ENCODE data around the gene MRPL41.
"Not testable (repeated sequence)": the region's sequence is repeated elsewhere in the genome, so short reads cannot be mapped to it uniquely, and the experiment has no call there.

MRPL41 gene

GRCh38 chr9:137586854-137587253 lies 35.2 kb downstream of the MRPL41 start:
- no peak for DNase-seq

GRCh38 chr9:137588311-137588710 lies 36.6 kb downstream of the MRPL41 start:
- no peak for DNase-seq

- DNase-seq = no peak
Observed at GRCh38 chr9:137588891-137589290, 37.2 kb downstream of the MRPL41 start.

GRCh38 chr9:137589441-137590122 lies 37.9 kb downstream of the MRPL41 start:
- DNase-seq = no peak

GRCh38 chr9:137590123-137590468 lies 38.4 kb downstream of the MRPL41 start:
- DNase-seq = no peak

- DNase-seq = peak; percentile 79 to 90 (median 83)
Observed at GRCh38 chr9:137590469-137591383, 39.0 kb downstream of the MRPL41 start, which contains the start of gene ZMYND19. ZMYND19 (minus strand) TSS chr9:137590512; CDS start chr9:137590263, 249 bp downstream.

GRCh38 chr9:137592767-137593166 lies 41.1 kb downstream of the MRPL41 start:
- DNase-seq = no peak

- DNase-seq = no peak
Observed at GRCh38 chr9:137593176-137593575, 41.5 kb downstream of the MRPL41 start.

- DNase-seq = not testable (repeated sequence)
Observed at GRCh38 chr9:137596577-137596976, 44.9 kb downstream of the MRPL41 start.

- no peak for DNase-seq
Observed at GRCh38 chr9:137598943-137599342, 47.3 kb downstream of the MRPL41 start.
